ENCODE results near the gene RNF113B. TPM values are rescaled to one million over a fixed set of nuclear protein-coding genes. Genes with fewer than 3 reads are reported as not detected.

The RNF113B gene
- total RNA-seq, 1 experiment from 2014 or later, result not detected

- Mint-ChIP-seq H3K4me3 (ENCODE audit: unreplicated experiment) (no peak overlapping the region), H3K27me3 (ENCODE audit: insufficient read depth, unreplicated experiment) (no peaks in the 10 kb centered on the region), H3K27ac (ENCODE audit: low read depth, unreplicated experiment) (no peak overlapping the region), H3K9me3 (ENCODE audit: unreplicated experiment) (no peaks in the 10 kb centered on the region), H3K36me3 (ENCODE audit: insufficient read depth, unreplicated experiment) (no peaks in the 10 kb centered on the region), H3K4me1 (ENCODE audit: insufficient read depth, unreplicated experiment) (no peaks in the 10 kb centered on the region)
- ChIA-PET POLR2A (no interaction called here), CTCF (interaction anchor here (0.5 to 0.6 kb wide), 2 partner anchors 13 to 257 kb away, joined by 3 to 4 read pairs; no protein-coding TSS in a partner anchor)
- no peak for DNase-seq (ENCODE audit: unreplicated experiment)
- intact Hi-C loops (cut with micrococcal nuclease), result no loop called here
- TF ChIP-seq, protein P1, sequence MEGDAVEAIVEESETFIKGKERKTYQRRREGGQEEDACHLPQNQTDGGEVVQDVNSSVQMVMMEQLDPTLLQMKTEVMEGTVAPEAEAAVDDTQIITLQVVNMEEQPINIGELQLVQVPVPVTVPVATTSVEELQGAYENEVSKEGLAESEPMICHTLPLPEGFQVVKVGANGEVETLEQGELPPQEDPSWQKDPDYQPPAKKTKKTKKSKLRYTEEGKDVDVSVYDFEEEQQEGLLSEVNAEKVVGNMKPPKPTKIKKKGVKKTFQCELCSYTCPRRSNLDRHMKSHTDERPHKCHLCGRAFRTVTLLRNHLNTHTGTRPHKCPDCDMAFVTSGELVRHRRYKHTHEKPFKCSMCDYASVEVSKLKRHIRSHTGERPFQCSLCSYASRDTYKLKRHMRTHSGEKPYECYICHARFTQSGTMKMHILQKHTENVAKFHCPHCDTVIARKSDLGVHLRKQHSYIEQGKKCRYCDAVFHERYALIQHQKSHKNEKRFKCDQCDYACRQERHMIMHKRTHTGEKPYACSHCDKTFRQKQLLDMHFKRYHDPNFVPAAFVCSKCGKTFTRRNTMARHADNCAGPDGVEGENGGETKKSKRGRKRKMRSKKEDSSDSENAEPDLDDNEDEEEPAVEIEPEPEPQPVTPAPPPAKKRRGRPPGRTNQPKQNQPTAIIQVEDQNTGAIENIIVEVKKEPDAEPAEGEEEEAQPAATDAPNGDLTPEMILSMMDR (IDR thresholded peaks at IDR 0.05; ENCODE audit: unreplicated experiment), result no peak
- no TSS peak for BruUV-seq (replicated peaks)
Observed at GRCh38 chr13:98221234-98221633, 44.2 kb upstream of the RNF113B start.

GRCh38 chr13:98220271-98220791 is 43.3 kb upstream of the RNF113B start:
- Mint-ChIP-seq H3K4me3 (ENCODE audit: unreplicated experiment) (no peak overlapping the region), H3K4me1 (ENCODE audit: insufficient read depth, unreplicated experiment) (no peaks in the 10 kb centered on the region), H3K27ac (ENCODE audit: low read depth, unreplicated experiment) (no peak overlapping the region), H3K9me3 (ENCODE audit: unreplicated experiment) (no peaks in the 10 kb centered on the region), H3K36me3 (ENCODE audit: insufficient read depth, unreplicated experiment) (no peaks in the 10 kb centered on the region), H3K27me3 (ENCODE audit: insufficient read depth, unreplicated experiment) (no peaks in the 10 kb centered on the region)
- POLR2A ChIA-PET, result no interaction called here
- CTCF ChIA-PET, result interaction anchor here (0.7 kb wide), 1 partner anchor 222 kb away, joined by 3 read pairs; no protein-coding TSS in a partner anchor
- TF ChIP-seq, protein P1 (IDR thresholded peaks at IDR 0.05; ENCODE audit: unreplicated experiment), result no peak
- DNase-seq (ENCODE audit: unreplicated experiment), result no peak
- intact Hi-C loops (cut with micrococcal nuclease), result no loop called here
- BruUV-seq (replicated peaks), result no TSS peak

GRCh38 chr13:98219685-98220084 is 42.6 kb upstream of the RNF113B start:
- Mint-ChIP-seq H3K36me3 (ENCODE audit: insufficient read depth, unreplicated experiment) (no peaks in the 10 kb centered on the region), H3K4me1 (ENCODE audit: insufficient read depth, unreplicated experiment) (no peaks in the 10 kb centered on the region), H3K9me3 (ENCODE audit: unreplicated experiment) (no peaks in the 10 kb centered on the region), H3K27me3 (ENCODE audit: insufficient read depth, unreplicated experiment) (no peaks in the 10 kb centered on the region), H3K27ac (ENCODE audit: low read depth, unreplicated experiment) (no peak overlapping the region), H3K4me3 (ENCODE audit: unreplicated experiment) (no peak overlapping the region)
- intact Hi-C loops (cut with micrococcal nuclease), result no loop called here
- TF ChIP-seq, protein P1 (IDR thresholded peaks at IDR 0.05; ENCODE audit: unreplicated experiment), result no peak
- no peak for DNase-seq (ENCODE audit: unreplicated experiment)
- ChIA-PET POLR2A (interaction anchor here (0.6 kb wide), 1 partner anchor 102 kb away, joined by 3 read pairs; no protein-coding TSS in a partner anchor), CTCF (no interaction called here)
- no TSS peak for BruUV-seq (replicated peaks)

DNA sequence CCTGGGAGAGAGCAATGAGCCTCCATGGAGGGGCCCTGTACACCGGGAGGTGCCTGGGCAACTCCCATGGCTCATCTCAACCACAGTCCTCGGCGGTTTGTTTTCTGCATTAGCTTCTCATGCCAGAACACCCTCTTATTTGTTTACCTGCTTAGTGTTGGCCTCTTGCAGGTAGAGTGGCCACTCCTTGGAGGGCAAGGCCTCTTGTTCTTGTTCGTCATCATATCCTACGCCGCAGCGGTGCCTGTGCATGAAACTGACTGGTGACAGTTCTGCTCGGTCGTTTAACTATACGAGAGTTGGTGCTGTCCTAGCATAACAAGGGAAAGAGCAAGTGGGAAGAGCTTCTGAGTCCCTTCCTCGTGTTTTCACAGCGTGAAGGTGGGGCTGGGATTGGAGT is 40.5 kb upstream of the RNF113B start:
- Mint-ChIP-seq H3K9me3 (ENCODE audit: unreplicated experiment) (no peaks in the 10 kb centered on the region), H3K36me3 (ENCODE audit: insufficient read depth, unreplicated experiment) (no peaks in the 10 kb centered on the region), H3K27me3 (ENCODE audit: insufficient read depth, unreplicated experiment) (no peaks in the 10 kb centered on the region), H3K4me3 (ENCODE audit: unreplicated experiment) (no peak overlapping the region), H3K4me1 (ENCODE audit: insufficient read depth, unreplicated experiment) (no peaks in the 10 kb centered on the region), H3K27ac (ENCODE audit: low read depth, unreplicated experiment) (no peak overlapping the region)
- no TSS peak for BruUV-seq (replicated peaks)
- DNase-seq (ENCODE audit: unreplicated experiment), result no peak
- TF ChIP-seq, protein P1 (IDR thresholded peaks at IDR 0.05; ENCODE audit: unreplicated experiment), result no peak
- ChIA-PET CTCF (interaction anchor here (0.6 kb wide), 2 partner anchors 13 to 700 kb away, joined by 3 read pairs; no protein-coding TSS in a partner anchor), POLR2A (no interaction called here)
- intact Hi-C loops (cut with micrococcal nuclease), result no loop called here

Measured in MCF 10A (cell line).